Stimulated activated CD4-positive, alpha-beta T cell treated with anti-CD3 and anti-CD28 coated beads, Interleukin-1b, Interleukin-23, amount 100 ng/mL, for 4 hours (primary cell): Measurements from ENCODE around the gene ZNF207.
"Not testable (repeated sequence)": the region's sequence is repeated elsewhere in the genome, so short reads cannot be mapped to it uniquely, and the experiment has no call there.

ENCODE experiments used
- DNase-seq, 2 donors: peaks; one replicate each; pipeline ENCODE4 v3.0.0-alpha.2; 2020; ENCODE audit warnings: low read depth in 2 of 2

Gene ZNF207

GRCh38 chr17:32335046-32335445, 14.9 kb upstream of the ZNF207 start:
- no peak for DNase-seq

- no peak for DNase-seq
Observed at GRCh38 chr17:32335687-32336086, 14.3 kb upstream of the ZNF207 start.

GRCh38 chr17:32341141-32341856, 8.7 kb upstream of the ZNF207 start:
- DNase-seq = peak in 1 of 2 donors; percentile 36

- DNase-seq = peak; percentile 75
Observed at GRCh38 chr17:32341857-32342602, 7.9 kb upstream of the ZNF207 start, which contains the start of gene C17orf75. Gene C17orf75, minus strand, starts transcription at chr17:32342173. Its CDS starts 34 bp downstream, at chr17:32342139.

GRCh38 chr17:32342603-32343325, 7.2 kb upstream of the ZNF207 start:
- DNase-seq = no peak

- DNase-seq = no peak
Observed at GRCh38 chr17:32345951-32346600, 3.9 kb upstream of the ZNF207 start.

GRCh38 chr17:32348483-32348800, 1.5 kb upstream of the ZNF207 start:
- no peak for DNase-seq

GRCh38 chr17:32349503-32349853, 479 bp upstream of the ZNF207 start:
- DNase-seq = no peak

GRCh38 chr17:32350666-32351418, 885 bp downstream of the ZNF207 start:
- no peak for DNase-seq

- not testable (repeated sequence) for DNase-seq
Observed at GRCh38 chr17:32352734-32353133, 2.8 kb downstream of the ZNF207 start.

GRCh38 chr17:32355649-32356377, 5.9 kb downstream of the ZNF207 start:
- no peak for DNase-seq

- DNase-seq = no peak
Observed at GRCh38 chr17:32356378-32356743, 6.4 kb downstream of the ZNF207 start.

GRCh38 chr17:32356750-32357149, 6.8 kb downstream of the ZNF207 start:
- DNase-seq = no peak

GRCh38 chr17:32357615-32358014, 7.7 kb downstream of the ZNF207 start:
- no peak for DNase-seq

- no peak for DNase-seq
Observed at GRCh38 chr17:32361270-32361669, 11.3 kb downstream of the ZNF207 start.

- no peak for DNase-seq
Observed at GRCh38 chr17:32370426-32370825, 20.5 kb downstream of the ZNF207 start.

GRCh38 chr17:32382526-32383223, 32.7 kb downstream of the ZNF207 start:
- DNase-seq = no peak

- DNase-seq = no peak
Observed at GRCh38 chr17:32383926-32384434, 34.0 kb downstream of the ZNF207 start.

- no peak for DNase-seq
Observed at GRCh38 chr17:32385121-32385520, 35.2 kb downstream of the ZNF207 start.

- DNase-seq = no peak
Observed at GRCh38 chr17:32385971-32386370, 36.0 kb downstream of the ZNF207 start.
